Measurements from ENCODE around the gene DDX31. TPM values are rescaled to one million over a fixed set of nuclear protein-coding genes. Genes with fewer than 3 reads are reported as not detected.

Gene DDX31
- total RNA-seq, 1 experiment from 2014 or later = 28.4 TPM

GRCh38 chr9:132596200-132596599, 73.6 kb downstream of the DDX31 start:
- H2BK120ac ChIP-seq (ENCODE audit: low read depth, low read length, poor library complexity, severe bottlenecking) = no peak overlapping the region
- no peak overlapping the region for H4K8ac ChIP-seq (replicated peaks; ENCODE audit: insufficient read length, low read depth, low read length)
- H3K4me3 Mint-ChIP-seq = no peak overlapping the region
- H3K4me1 ChIP-seq (ENCODE audit: insufficient read depth, low read length) = peaks cover 5% of the 10 kb centered on the region; the same call in 1 of the 2 replicates
- no peaks in the 10 kb centered on the region for H3K79me2 ChIP-seq (ENCODE audit: insufficient read depth, low read length)
- H3K4ac ChIP-seq (ENCODE audit: low read depth, low read length) = no peak overlapping the region
- H4K20me1 ChIP-seq (ENCODE audit: control insufficient read depth, insufficient read depth, insufficient read length) = no peaks in the 10 kb centered on the region
- no peak overlapping the region for H3K23ac ChIP-seq (ENCODE audit: insufficient read length, low read depth, low read length)
- H3K9ac ChIP-seq (ENCODE audit: extremely low read depth, insufficient read length, low read length) = no peak overlapping the region
- DNase-seq = no peak
- no peak overlapping the region for H3K27ac ChIP-seq (ENCODE audit: insufficient read length, low read depth, low read length)
- H3K36me3 Mint-ChIP-seq (ENCODE audit: insufficient read depth in 1 of 3, low read depth in 3 of 3) = peaks cover 8 to 52% (median 13%) of the 10 kb centered on the region in 3 experiments; a peak in 6 of 7 replicates
- peaks cover 12% of the 10 kb centered on the region; the same call in 1 of the 2 replicates for H3K27me3 ChIP-seq (ENCODE audit: insufficient read depth, low read length)
- H2BK15ac ChIP-seq (ENCODE audit: low read depth, low read length) = no peak overlapping the region
- no peaks in the 10 kb centered on the region for H3K79me1 ChIP-seq (ENCODE audit: insufficient read depth, low read depth, low read length, poor library complexity, severe bottlenecking)
- H2AK5ac ChIP-seq (ENCODE audit: insufficient read length, low read length) = no peak overlapping the region
- H2BK12ac ChIP-seq (ENCODE audit: insufficient read length, low read depth, low read length) = no peak overlapping the region
- no peak overlapping the region for H2AFZ ChIP-seq (ENCODE audit: low read length)
- no peak overlapping the region for H3K14ac ChIP-seq (ENCODE audit: insufficient read depth, low read length)
- no peak overlapping the region for H4K5ac ChIP-seq (ENCODE audit: insufficient read length, low read depth, low read length)
- H3K27me3 Mint-ChIP-seq (ENCODE audit: low read depth) = peaks cover 26% of the 10 kb centered on the region
- no peak overlapping the region for H3T11ph ChIP-seq (ENCODE audit: low read length)
- H3K27ac Mint-ChIP-seq = no peak overlapping the region
- TF ChIP-seq, protein P1, sequence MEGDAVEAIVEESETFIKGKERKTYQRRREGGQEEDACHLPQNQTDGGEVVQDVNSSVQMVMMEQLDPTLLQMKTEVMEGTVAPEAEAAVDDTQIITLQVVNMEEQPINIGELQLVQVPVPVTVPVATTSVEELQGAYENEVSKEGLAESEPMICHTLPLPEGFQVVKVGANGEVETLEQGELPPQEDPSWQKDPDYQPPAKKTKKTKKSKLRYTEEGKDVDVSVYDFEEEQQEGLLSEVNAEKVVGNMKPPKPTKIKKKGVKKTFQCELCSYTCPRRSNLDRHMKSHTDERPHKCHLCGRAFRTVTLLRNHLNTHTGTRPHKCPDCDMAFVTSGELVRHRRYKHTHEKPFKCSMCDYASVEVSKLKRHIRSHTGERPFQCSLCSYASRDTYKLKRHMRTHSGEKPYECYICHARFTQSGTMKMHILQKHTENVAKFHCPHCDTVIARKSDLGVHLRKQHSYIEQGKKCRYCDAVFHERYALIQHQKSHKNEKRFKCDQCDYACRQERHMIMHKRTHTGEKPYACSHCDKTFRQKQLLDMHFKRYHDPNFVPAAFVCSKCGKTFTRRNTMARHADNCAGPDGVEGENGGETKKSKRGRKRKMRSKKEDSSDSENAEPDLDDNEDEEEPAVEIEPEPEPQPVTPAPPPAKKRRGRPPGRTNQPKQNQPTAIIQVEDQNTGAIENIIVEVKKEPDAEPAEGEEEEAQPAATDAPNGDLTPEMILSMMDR (conservative IDR thresholded peaks at IDR 0.05) = no peak
- no peaks in the 10 kb centered on the region for H3K9me3 ChIP-seq (ENCODE audit: control insufficient read depth, low read depth, low read length)
- H2BK20ac ChIP-seq (ENCODE audit: low read depth, low read length, poor library complexity, severe bottlenecking) = no peak overlapping the region
- H3K23me2 ChIP-seq (ENCODE audit: insufficient read length, low read depth, low read length, poor library complexity, severe bottlenecking) = peaks cover 10% of the 10 kb centered on the region
- H3K9me3 Mint-ChIP-seq = no peaks in the 10 kb centered on the region
- H4K91ac ChIP-seq (ENCODE audit: insufficient read length, low read depth, low read length) = no peak overlapping the region
- no peak overlapping the region for H2BK5ac ChIP-seq (ENCODE audit: insufficient read length, low read length)
- no peak overlapping the region for H3K4me2 ChIP-seq (ENCODE audit: insufficient read depth, insufficient read length, low read length)
- WGBS (ENCODE audit: extremely low coverage, insufficient read length, low lambda C conversion rate) = no CpG with 5 or more reads among the region's 3 CpGs
- no peak overlapping the region for H3K18ac ChIP-seq (ENCODE audit: insufficient read length, low read depth, low read length)
- H3K4me1 Mint-ChIP-seq = peaks cover 28 to 60% of the 10 kb centered on the region in 2 experiments
- no peak overlapping the region for H3K56ac ChIP-seq (ENCODE audit: insufficient read length, low read depth, low read length)
